LNCAP (cell line): Measurements from ENCODE around the gene CCDC174.

Experiments
- CTCF ChIP-seq: fragments of 450-650 bp; IDR thresholded peaks from 2 replicates; pipeline ENCODE4 v1.5.1; 2017; ENCODE audit warnings: mild to moderate bottlenecking

CCDC174 gene

GRCh38 chr3:14664170-14664569 is 12.6 kb downstream of the CCDC174 start:
- TF ChIP-seq CTCF = no peak

DNA sequence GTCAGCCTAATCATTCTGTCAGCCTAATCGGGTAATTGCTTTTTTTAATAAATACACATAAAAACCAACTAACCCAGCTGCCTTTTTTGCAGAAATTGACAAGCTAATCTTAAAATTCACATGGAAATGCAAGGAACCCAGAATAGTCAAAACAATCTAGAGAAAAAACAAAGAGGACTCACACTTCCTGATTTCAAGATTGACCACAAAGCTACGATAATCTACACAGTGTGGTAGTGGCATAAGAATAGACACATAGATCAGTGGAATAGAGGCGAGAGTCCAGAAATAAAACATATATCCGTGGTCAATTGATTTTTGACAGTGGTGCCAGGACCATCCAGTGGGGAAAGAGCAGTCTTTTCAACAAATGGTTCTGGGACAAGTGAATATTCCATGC is 21.0 kb downstream of the CCDC174 start:
- TF ChIP-seq CTCF = no peak

- TF ChIP-seq CTCF = no peak
Observed at GRCh38 chr3:14674841-14675240, 23.3 kb downstream of the CCDC174 start, which contains the start of gene C3orf20. C3orf20 (plus strand) TSS chr3:14675141; CDS start chr3:14682714, 7,573 bp downstream.

GRCh38 chr3:14676881-14677280 is 25.3 kb downstream of the CCDC174 start:
- TF ChIP-seq CTCF = no peak

GRCh38 chr3:14678015-14678503 is 26.5 kb downstream of the CCDC174 start:
- TF ChIP-seq CTCF = no peak

GRCh38 chr3:14680115-14680514 is 28.6 kb downstream of the CCDC174 start:
- no peak for TF ChIP-seq CTCF

DNA sequence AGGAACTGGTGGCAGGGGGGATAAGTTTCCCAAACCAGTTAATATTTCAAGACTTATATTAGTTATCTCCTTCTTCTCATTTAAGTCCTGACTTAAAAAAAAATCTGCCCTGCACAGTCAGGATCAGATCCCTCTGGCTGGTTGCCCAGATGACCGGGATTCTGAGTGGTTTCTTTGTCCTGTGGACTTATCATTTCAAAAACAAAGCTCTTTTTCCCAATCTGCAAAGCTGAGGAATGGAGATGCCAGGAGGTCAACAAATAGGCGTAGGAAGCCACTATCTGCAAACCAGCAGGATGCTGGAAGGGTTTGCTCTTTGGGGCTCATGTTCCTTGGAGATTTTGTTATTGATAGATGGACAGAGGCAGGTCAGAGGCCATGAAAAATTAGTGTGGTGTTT is 29.2 kb downstream of the CCDC174 start:
- no peak for TF ChIP-seq CTCF

GRCh38 chr3:14684447-14684846 is 32.9 kb downstream of the CCDC174 start:
- no peak for TF ChIP-seq CTCF
